Natural killer cell (primary cell): Measurements from ENCODE around the gene FMO5. TPM values are rescaled to one million over a fixed set of nuclear protein-coding genes. Genes with fewer than 3 reads are reported as not detected.

Experiments
- ATAC-seq, 3 donors: fragments of 150-1000 bp in 2 of 3; fragments of 200-7000 bp in 1 of 3; cut with Tn5 transposase; 1 replicate in 1 of 3; 2 replicates in 2 of 3; pipeline ENCODE4 v1.10.0; 2021; ENCODE audit warnings: mild to moderate bottlenecking in 2 of 3, moderate library complexity in 2 of 3
- DNase-seq, 2 donors: peaks; one replicate each; pipeline versions ENCODE4 v3.0.0 to v3.0.0-alpha.2; 2013 to 2021; ENCODE audit warnings: mixed read lengths in 1 of 2
- H3K27ac ChIP-seq: one replicate; pipeline ENCODE4 v1.5.1; 2013; ENCODE audit warnings: mild to moderate bottlenecking, low read length
- H3K27me3 ChIP-seq: one replicate; pipeline ENCODE4 v1.6.1; 2013; ENCODE audit warnings: low read length; ENCODE audit not compliant: control insufficient read depth, insufficient read depth
- H3K36me3 ChIP-seq: one replicate; pipeline ENCODE4 v1.6.1; 2013; ENCODE audit warnings: low read length; ENCODE audit not compliant: control insufficient read depth, insufficient read depth
- H3K4me1 ChIP-seq: one replicate; pipeline ENCODE4 v1.6.1; 2013; ENCODE audit warnings: low read length; ENCODE audit not compliant: control insufficient read depth, insufficient read depth
- H3K4me3 ChIP-seq: one replicate; pipeline ENCODE4 v1.5.1; 2013; ENCODE audit warnings: low read length
- H3K9me3 ChIP-seq: one replicate; pipeline ENCODE4 v1.6.1; 2013; ENCODE audit warnings: low read length; ENCODE audit not compliant: control insufficient read depth, insufficient read depth
- H3K27ac Mint-ChIP-seq, 2 donors: one replicate each; pipeline ENCODE4 v1.8.0; 2022; ENCODE audit warnings: mild to moderate bottlenecking in 2 of 2, mixed read lengths in 2 of 2, moderate library complexity in 1 of 2
- H3K27me3 Mint-ChIP-seq, 2 donors: one replicate each; pipeline ENCODE4 v1.8.0; 2022; ENCODE audit warnings: low read depth in 2 of 2, mixed read lengths in 2 of 2
- H3K36me3 Mint-ChIP-seq: one replicate; pipeline ENCODE4 v1.8.0; 2022; ENCODE audit warnings: mixed read lengths
- H3K4me1 Mint-ChIP-seq, 2 donors: one replicate each; pipeline ENCODE4 v1.8.0; 2022; ENCODE audit warnings: mixed read lengths in 2 of 2
- H3K4me3 Mint-ChIP-seq: one replicate; pipeline ENCODE4 v1.8.0; 2022; ENCODE audit warnings: mild to moderate bottlenecking, moderate library complexity, mixed read lengths
- H3K9me3 Mint-ChIP-seq, 2 donors: one replicate each; pipeline ENCODE4 v1.8.0; 2022; ENCODE audit warnings: mixed read lengths in 2 of 2
- CTCF ChIP-seq: fragments of 200-600 bp; IDR thresholded peaks from one replicate; pipeline ENCODE4 v1.8.0; 2022; ENCODE audit warnings: antibody characterized with exemption
- WGBS: methylation state at CpG from one replicate; pipeline ENCODE4 v1.1.7; 2013; ENCODE audit warnings: missing lambda C conversion rate; ENCODE audit not compliant: insufficient coverage; 5-methylcytosine and 5-hydroxymethylcytosine counted together
- intact Hi-C: fragments of 100-400 bp; cut with micrococcal nuclease; formaldehyde crosslinking; loops from one replicate; pipeline ENCODE4 v1.14.2; 2022
- total RNA-seq, 4 donors: library from RNA; stranded (reverse); fragments of 120-200 nt in 1 of 4; gene quantifications; one replicate each; pipeline versions ENCODE4 v1.2.3 to v1.2.4, GENCODE V29; 2013 to 2022

Gene FMO5
- total RNA-seq, 3 donors from 2014 or later (not counting 1 experiment from before 2014, with no cell fraction given): 5.8 to 6.0 (median 6.0) TPM

- Histone ChIP-seq H3K27ac (no peak overlapping the region), H3K9me3 (no peaks in the 10 kb centered on the region), H3K4me1 (no peaks in the 10 kb centered on the region), H3K4me3 (no peak overlapping the region), H3K27me3 (no peaks in the 10 kb centered on the region), H3K36me3 (peaks cover 63% of the 10 kb centered on the region)
- no peak for ATAC-seq
- peaks cover 8% of the 10 kb centered on the region for H3K36me3 Mint-ChIP-seq
- 79% methylated on average over 3 of the region's 4 CpGs for WGBS
- H3K4me3 Mint-ChIP-seq: no peak overlapping the region
- intact Hi-C loops: no loop called here
- no peaks in the 10 kb centered on the region for H3K9me3 Mint-ChIP-seq
- H3K27me3 Mint-ChIP-seq: no peaks in the 10 kb centered on the region
- no peaks in the 10 kb centered on the region for H3K4me1 Mint-ChIP-seq
- TF ChIP-seq CTCF: no peak
- H3K27ac Mint-ChIP-seq: no peak overlapping the region
- no peak for DNase-seq
These were observed 35.8 kb upstream of the FMO5 start for GRCh38 chr1:147260956-147261355.

- Mint-ChIP-seq H3K27me3 (no peaks in the 10 kb centered on the region), H3K4me3 (no peak overlapping the region), H3K4me1 (peaks cover 21 to 25% of the 10 kb centered on the region in 2 donors), H3K9me3 (no peaks in the 10 kb centered on the region), H3K27ac (no peak overlapping the region), H3K36me3 (no peaks in the 10 kb centered on the region)
- ATAC-seq: no peak
- intact Hi-C loops: no loop called here
- Histone ChIP-seq H3K27me3 (no peaks in the 10 kb centered on the region), H3K4me1 (no peaks in the 10 kb centered on the region), H3K27ac (no peak overlapping the region), H3K9me3 (no peaks in the 10 kb centered on the region), H3K36me3 (peaks cover 14% of the 10 kb centered on the region), H3K4me3 (no peak overlapping the region)
- WGBS: 97% methylated on average over 9 of the region's 9 CpGs
- TF ChIP-seq CTCF: no peak
- DNase-seq: no peak
These were observed 27.4 kb upstream of the FMO5 start for GRCh38 chr1:147252540-147252939.

- H3K27me3 ChIP-seq: no peaks in the 10 kb centered on the region
- ATAC-seq (no peak), DNase-seq (no peak)
- 91% methylated on average over 3 of the region's 4 CpGs for WGBS
- peaks cover 3% of the 10 kb centered on the region for H3K4me1 ChIP-seq
- no peak overlapping the region for H3K27ac ChIP-seq
- intact Hi-C loops: loop anchor here (10.0 kb wide), 1 partner anchor 1007 kb away; no protein-coding TSS in a partner anchor
- H3K9me3 ChIP-seq: no peaks in the 10 kb centered on the region
- H3K36me3 Mint-ChIP-seq: no peaks in the 10 kb centered on the region
- H3K4me1 Mint-ChIP-seq: peaks cover 47 to 55% of the 10 kb centered on the region in 2 donors
- TF ChIP-seq CTCF: no peak
- peak overlapping the region in 1 of 2 donors; percentile 35 for H3K27ac Mint-ChIP-seq
- H3K4me3 Mint-ChIP-seq: no peak overlapping the region
- peaks cover 2% of the 10 kb centered on the region for H3K36me3 ChIP-seq
- no peaks in the 10 kb centered on the region for H3K9me3 Mint-ChIP-seq
- no peaks in the 10 kb centered on the region for H3K27me3 Mint-ChIP-seq
- H3K4me3 ChIP-seq: no peak overlapping the region
These were observed 22.6 kb upstream of the FMO5 start for GRCh38 chr1:147247656-147248238.
